K562 (cell line): ENCODE data around the gene ADCY5. TPM values are rescaled to one million over a fixed set of nuclear protein-coding genes. Genes with fewer than 3 reads are reported as not detected.
"Not testable (repeated sequence)": the region's sequence is repeated elsewhere in the genome, so short reads cannot be mapped to it uniquely, and the experiment has no call there.

ENCODE experiments used
- ATAC-seq: fragments of 200-7000 bp; cut with Tn5 transposase; 3 replicates; pipeline ENCODE4 v1.9.1; 2020; ENCODE audit warnings: moderate library complexity
- BruUV-seq: library from RNA; stranded (reverse); fragments of 400-500 nt; replicated peaks from 2 replicates; lab custom pipeline; 2021; lab: Mats Ljungman, UMichigan
- CTCF ChIA-PET: fragments of 300-600 bp; formaldehyde crosslinking; extraction: SDS; loops from one replicate; lab custom pipeline; 2021; ENCODE audit warnings: low intra/inter-chr PET ratio; lab: Yijun Ruan, JAX
- POLR2A ChIA-PET: fragments of 300-600, 350-650 bp; sonication (Branson Sonifier 250); formaldehyde crosslinking; extraction: SDS; loops from one replicate; lab custom pipeline; 2021; ENCODE audit warnings: antibody characterized with exemption, inconsistent platforms; lab: Yijun Ruan, JAX
- DNase-seq, 4 experiments: peaks; one replicate each; pipeline versions ENCODE4 v3.0.0 to v3.0.0-alpha.2; 2011 to 2018; ENCODE audit warnings: low spot score in 3 of 4, mixed read lengths in 3 of 4; ENCODE audit errors: extremely low read depth in 1 of 4
- FAIRE-seq: peaks from 2 replicates; lab custom pipeline; 2011; peaks lifted over from hg19 to GRCh38; lab: Jason Lieb, UNC
- H2AFZ ChIP-seq: 2 replicates; pipeline ENCODE4 v1.6.0; 2011; ENCODE audit warnings: low read depth, low read length, control low read depth, inconsistent platforms
- H3K27ac ChIP-seq: fragments of 200-600 bp; 3 replicates; pipeline ENCODE4 v1.8.0; 2011; ENCODE audit warnings: low read depth, mild to moderate bottlenecking, control low read depth, inconsistent platforms, low read length, moderate library complexity, mixed read lengths; ENCODE audit errors: extremely low read depth
- H3K27me3 ChIP-seq, 2 experiments: fragments of 300-600 bp in 1 of 2; 2 replicates in 1 of 2; 3 replicates in 1 of 2; pipeline versions ENCODE4 v1.6.0 to v1.8.0; 2011; ENCODE audit warnings: inconsistent platforms in 2 of 2, low read length in 2 of 2, mild to moderate bottlenecking in 1 of 2, mixed read lengths in 1 of 2, moderate library complexity in 1 of 2; ENCODE audit not compliant: control insufficient read depth in 2 of 2, insufficient read depth in 2 of 2
- H3K36me3 ChIP-seq: fragments of 300-600 bp; 3 replicates; pipeline ENCODE4 v1.8.0; 2011; ENCODE audit warnings: mild to moderate bottlenecking, low read length, inconsistent platforms; ENCODE audit not compliant: control insufficient read depth, insufficient read depth
- H3K4me1 ChIP-seq, 2 experiments: fragments of 200-600 bp in 1 of 2; replicated peaks in 1 of 2; 2 replicates in 1 of 2; 3 replicates in 1 of 2; pipeline versions ENCODE4 v1.5.1 to v1.8.0; 2011; ENCODE audit warnings: inconsistent platforms in 2 of 2, low read length in 2 of 2, mild to moderate bottlenecking in 1 of 2, mixed read lengths in 1 of 2, moderate library complexity in 1 of 2; ENCODE audit not compliant: control insufficient read depth in 2 of 2, insufficient read depth in 2 of 2
- H3K4me2 ChIP-seq: 2 replicates; pipeline ENCODE4 v1.6.1; 2011; ENCODE audit warnings: low read length, control low read depth, inconsistent platforms, mixed read lengths; ENCODE audit not compliant: insufficient read depth
- H3K4me3 ChIP-seq: fragments of 200-600 bp; sonication (generic), shearing (Covaris generic); 2 replicates; pipeline ENCODE4 v1.5.1; 2016; ENCODE audit warnings: control low read depth, inconsistent platforms
- H3K79me2 ChIP-seq: fragments of 200-600 bp; 3 replicates; pipeline ENCODE4 v1.8.0; 2011; ENCODE audit warnings: low read length, inconsistent platforms; ENCODE audit not compliant: control insufficient read depth, insufficient read depth
- H3K9ac ChIP-seq, 2 experiments: 2 replicates each; pipeline versions ENCODE4 v1.6.0 to v1.6.1; 2011; ENCODE audit warnings: low read depth in 2 of 2, low read length in 2 of 2, control low read depth in 1 of 2, inconsistent platforms in 1 of 2, mild to moderate bottlenecking in 1 of 2, mixed read lengths in 1 of 2; ENCODE audit not compliant: insufficient read depth in 1 of 2
- H3K9me1 ChIP-seq: one replicate; pipeline ENCODE4 v1.6.0; 2011; ENCODE audit warnings: inconsistent platforms, mild to moderate bottlenecking, low read length, moderate library complexity; ENCODE audit not compliant: control insufficient read depth, insufficient read depth
- H3K9me3 ChIP-seq: replicated peaks from 2 replicates; pipeline ENCODE4 v1.5.1; 2011; ENCODE audit warnings: low read depth, low read length, inconsistent platforms; ENCODE audit not compliant: control insufficient read depth, insufficient read depth
- H4K20me1 ChIP-seq: replicated peaks from 2 replicates; pipeline ENCODE4 v1.6.1; 2011; ENCODE audit warnings: low read length, inconsistent platforms, mixed read lengths; ENCODE audit not compliant: control insufficient read depth, insufficient read depth
- BCL6 ChIP-seq: fragments of 250-450 bp; sonication (Bioruptor Pico); IDR thresholded peaks from 2 replicates; pipeline ENCODE4 v1.4.0; 2020
- IFI16 ChIP-seq: fragments of 250-450 bp; sonication (Bioruptor Pico); IDR thresholded peaks from 2 replicates; pipeline ENCODE4 v2.1.2; 2022; ENCODE audit warnings: mild to moderate bottlenecking, inconsistent platforms
- ZNF586 ChIP-seq: fragments of 450-650 bp; formaldehyde crosslinking; conservative IDR thresholded peaks from 2 replicates; pipeline ENCODE4 v1.4.0; 2020; ENCODE audit warnings: mild to moderate bottlenecking, moderate library complexity
- ZNF699 ChIP-seq: fragments of 250-450 bp; sonication (Bioruptor Pico); IDR thresholded peaks from 2 replicates; pipeline ENCODE4 v1.8.0; 2021; ENCODE audit warnings: mild to moderate bottlenecking, moderate library complexity; ENCODE audit not compliant: insufficient replicate concordance
- WGBS: fragments of 100-300 bp; shearing (Covaris generic); methylation state at CpG from one replicate; pipeline ENCODE4 v1.1.6; 2016; ENCODE audit warnings: low coverage, mixed read lengths; ENCODE audit not compliant: insufficient coverage; ENCODE audit errors: missing lambda C conversion rate; 5-methylcytosine and 5-hydroxymethylcytosine counted together
- in situ Hi-C: fragments of 300-500 bp; cut with MboI; formaldehyde crosslinking; loops from 4 replicates; pipeline ENCODE4 v1.15.0; 2018; ENCODE audit warnings: inconsistent platforms, mixed read lengths
- intact Hi-C: fragments of 100-400 bp; cut with micrococcal nuclease; formaldehyde crosslinking; loops from 2 replicates; pipeline ENCODE4 v1.14.2; 2022
- polyA plus RNA-seq, 8 experiments: library from polyadenylated mRNA; depleted of rRNA in 4 of 8; stranded (reverse) in 5 of 8; unstranded in 3 of 8; fragments of >200 nt; fragmentation: Nextera tagmentation in 2 of 8; fragmentation: Illumina TruSeq in 1 of 8; extraction: Ambion mirVana in 2 of 8; extraction: Trizol in 1 of 8; gene quantifications; 2 replicates each; pipeline versions ENCODE4 v1.2.1 to v1.2.3, GENCODE V29; 2011 to 2014; ENCODE audit warnings: inconsistent platforms in 1 of 8, missing spikeins in 1 of 8
- total RNA-seq, 7 experiments: library from RNA; depleted of rRNA in 6 of 7; stranded (reverse); fragments of >200 nt in 6 of 7; fragmentation: Illumina TruSeq in 2 of 7; extraction: Trizol in 2 of 7; gene quantifications; 2 replicates each; pipeline versions ENCODE4 v1.2.1 to v1.2.3, GENCODE V29; 2011 to 2021; ENCODE audit warnings: low replicate concordance in 1 of 7

Gene ADCY5
- total and polyA plus RNA-seq, 9 of the 15 experiments (the other 6 are each of a cell fraction or from before 2014, with no cell fraction given), result under 0.01 TPM; not detected in 8

- TF ChIP-seq ZNF699 (no peak), IFI16 (no peak), ZNF586 (no peak), BCL6 (no peak)
These were observed 39.9 kb upstream of the ADCY5 start (continued) for GRCh38 chr3:123488645-123489347.

- BruUV-seq, CTCF ChIA-PET, H2AFZ ChIP-seq, DNase-seq, POLR2A ChIA-PET, H3K4me1 ChIP-seq, H3K4me3 ChIP-seq, H4K20me1 ChIP-seq, FAIRE-seq, ATAC-seq, H3K9ac ChIP-seq, H3K79me2 ChIP-seq, H3K4me2 ChIP-seq, H3K36me3 ChIP-seq, H3K9me3 ChIP-seq, H3K27ac ChIP-seq, H3K9me1 ChIP-seq, intact Hi-C loops: not testable (repeated sequence)
- H3K27me3 ChIP-seq, result peaks cover 0 to 16% of the 10 kb centered on the region in 2 experiments; a peak in 2 of 5 replicates
- 0% methylated on average over 5 of the region's 8 CpGs for WGBS
- in situ Hi-C loops, result loop anchor here (5.0 kb wide), 1 partner anchor 155 kb away; no protein-coding TSS in a partner anchor
These were observed 38.2 kb upstream of the ADCY5 start for GRCh38 chr3:123487063-123487462.
